HG03135 (cell line): ENCODE data around the gene ABAT.
"Not testable (repeated sequence)": the region's sequence is repeated elsewhere in the genome, so short reads cannot be mapped to it uniquely, and the experiment has no call there.

Experiments used
- ATAC-seq: cut with Tn5 transposase; IDR thresholded peaks from one replicate; pipeline ENCODE4 v1.9.1; 2021; ENCODE audit warnings: mild to moderate bottlenecking, moderate library complexity; ENCODE audit not compliant: unreplicated experiment

The ABAT gene

GRCh38 chr16:8774208-8774607 is 99.8 kb downstream of the ABAT start:
- ATAC-seq = no peak

- ATAC-seq = no peak
These were observed 100.9 kb downstream of the ABAT start for GRCh38 chr16:8775359-8775758.

- ATAC-seq = no peak
These were observed 101.7 kb downstream of the ABAT start for GRCh38 chr16:8776129-8776584.

- ATAC-seq = no peak
These were observed 102.8 kb downstream of the ABAT start for GRCh38 chr16:8777217-8777616.

GRCh38 chr16:8781797-8782196 is 107.4 kb downstream of the ABAT start:
- ATAC-seq = no peak

GRCh38 chr16:8782673-8783072 is 108.3 kb downstream of the ABAT start:
- no peak for ATAC-seq

- ATAC-seq = no peak
These were observed 111.0 kb downstream of the ABAT start for GRCh38 chr16:8785408-8785807.

GRCh38 chr16:8786316-8786715 is 111.9 kb downstream of the ABAT start:
- not testable (repeated sequence) for ATAC-seq

- no peak for ATAC-seq
These were observed 114.3 kb downstream of the ABAT start for GRCh38 chr16:8788578-8789172.

GRCh38 chr16:8795091-8795490 is 120.7 kb downstream of the ABAT start:
- ATAC-seq = no peak

- no peak for ATAC-seq
These were observed 121.4 kb downstream of the ABAT start for GRCh38 chr16:8795818-8796217.

- ATAC-seq = no peak
These were observed 122.3 kb downstream of the ABAT start for GRCh38 chr16:8796469-8797363.

GRCh38 chr16:8797364-8798173 is 123.2 kb downstream of the ABAT start, which contains the start of the genes PMM2 and TMEM186:
Gene PMM2 (plus strand): TSS chr16:8797839. CDS start chr16:8797883, 44 bp downstream.
Gene TMEM186 (minus strand): TSS chr16:8797639. CDS start chr16:8797614, 25 bp downstream.
- ATAC-seq = peak; percentile 92

GRCh38 chr16:8798174-8798527 is 123.7 kb downstream of the ABAT start:
- peak; percentile 5 for ATAC-seq

GRCh38 chr16:8798535-8799157 is 124.2 kb downstream of the ABAT start:
- ATAC-seq = no peak

GRCh38 chr16:8801701-8802100 is 127.3 kb downstream of the ABAT start:
- no peak for ATAC-seq

- ATAC-seq = not testable (repeated sequence)
These were observed 129.3 kb downstream of the ABAT start for GRCh38 chr16:8803733-8804132.

GRCh38 chr16:8804313-8804712 is 129.9 kb downstream of the ABAT start:
- no peak for ATAC-seq

GRCh38 chr16:8806272-8806983 is 132.0 kb downstream of the ABAT start:
- ATAC-seq = no peak

- no peak for ATAC-seq
These were observed 132.8 kb downstream of the ABAT start for GRCh38 chr16:8807189-8807588.
